Measurements from ENCODE around the gene PAX7.

PAX7 gene

DNA sequence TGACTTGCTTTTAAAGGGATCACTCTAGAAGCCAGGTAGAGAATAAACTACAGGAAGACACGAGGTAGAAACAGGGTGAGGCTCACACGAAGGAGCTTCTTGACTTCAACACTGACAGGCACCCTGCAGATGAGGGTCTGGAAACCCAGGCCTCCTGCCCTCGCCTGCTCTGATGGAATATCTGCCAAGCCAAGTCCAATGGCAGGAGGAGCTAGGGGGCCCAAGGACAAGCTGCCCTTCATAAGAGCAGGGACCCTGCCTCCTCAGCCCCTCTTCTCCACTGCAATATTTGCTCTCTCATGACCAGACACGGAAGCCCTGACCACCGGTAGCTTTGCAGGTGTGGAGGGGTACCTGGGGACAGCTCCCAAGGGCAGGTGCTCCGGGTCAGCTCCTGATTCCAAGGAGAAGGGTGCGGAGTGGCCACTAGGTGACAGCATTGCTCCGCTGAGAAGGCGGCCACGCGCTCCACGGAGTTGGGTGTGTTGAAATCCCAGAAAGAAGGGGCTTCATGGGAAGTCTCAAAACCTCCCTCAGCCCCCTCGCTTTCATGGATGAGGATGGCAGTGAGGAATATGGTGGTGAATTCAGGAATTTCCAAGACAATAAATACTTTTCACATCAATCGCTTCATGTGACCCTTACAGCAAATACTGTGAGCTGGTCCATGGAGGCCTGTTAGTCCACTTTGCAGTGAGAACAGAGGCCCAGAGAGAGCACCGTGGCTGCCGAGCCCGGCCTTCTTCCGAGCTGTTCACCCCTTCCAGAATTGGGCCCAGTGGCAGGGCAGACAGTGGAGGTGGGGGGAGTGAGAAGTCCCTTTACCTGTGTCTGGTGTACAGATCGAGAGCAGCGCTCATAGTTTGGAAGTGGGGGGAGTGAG is 33.2 kb upstream of the PAX7 start:
- Histone ChIP-seq H3K27me3 (ENCODE audit: insufficient read depth, poor library complexity, severe bottlenecking) (no peaks in the 10 kb centered on the region), H3K27ac (replicated peaks) (no peak overlapping the region), H3K4me3 (replicated peaks; ENCODE audit: insufficient read depth, low read length) (no peak overlapping the region)
- no peak for TF ChIP-seq POLR2AphosphoS5 (IDR thresholded peaks at IDR 0.05; ENCODE audit: low read depth)
- TF ChIP-seq, protein P1, sequence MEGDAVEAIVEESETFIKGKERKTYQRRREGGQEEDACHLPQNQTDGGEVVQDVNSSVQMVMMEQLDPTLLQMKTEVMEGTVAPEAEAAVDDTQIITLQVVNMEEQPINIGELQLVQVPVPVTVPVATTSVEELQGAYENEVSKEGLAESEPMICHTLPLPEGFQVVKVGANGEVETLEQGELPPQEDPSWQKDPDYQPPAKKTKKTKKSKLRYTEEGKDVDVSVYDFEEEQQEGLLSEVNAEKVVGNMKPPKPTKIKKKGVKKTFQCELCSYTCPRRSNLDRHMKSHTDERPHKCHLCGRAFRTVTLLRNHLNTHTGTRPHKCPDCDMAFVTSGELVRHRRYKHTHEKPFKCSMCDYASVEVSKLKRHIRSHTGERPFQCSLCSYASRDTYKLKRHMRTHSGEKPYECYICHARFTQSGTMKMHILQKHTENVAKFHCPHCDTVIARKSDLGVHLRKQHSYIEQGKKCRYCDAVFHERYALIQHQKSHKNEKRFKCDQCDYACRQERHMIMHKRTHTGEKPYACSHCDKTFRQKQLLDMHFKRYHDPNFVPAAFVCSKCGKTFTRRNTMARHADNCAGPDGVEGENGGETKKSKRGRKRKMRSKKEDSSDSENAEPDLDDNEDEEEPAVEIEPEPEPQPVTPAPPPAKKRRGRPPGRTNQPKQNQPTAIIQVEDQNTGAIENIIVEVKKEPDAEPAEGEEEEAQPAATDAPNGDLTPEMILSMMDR (IDR thresholded peaks at IDR 0.05; ENCODE audit: insufficient read depth, low read length): peak; percentile 89
- DNase-seq (ENCODE audit: low read depth in 1 of 2, low spot score in 1 of 2): peak in 1 of 2 experiments; percentile 29

DNA sequence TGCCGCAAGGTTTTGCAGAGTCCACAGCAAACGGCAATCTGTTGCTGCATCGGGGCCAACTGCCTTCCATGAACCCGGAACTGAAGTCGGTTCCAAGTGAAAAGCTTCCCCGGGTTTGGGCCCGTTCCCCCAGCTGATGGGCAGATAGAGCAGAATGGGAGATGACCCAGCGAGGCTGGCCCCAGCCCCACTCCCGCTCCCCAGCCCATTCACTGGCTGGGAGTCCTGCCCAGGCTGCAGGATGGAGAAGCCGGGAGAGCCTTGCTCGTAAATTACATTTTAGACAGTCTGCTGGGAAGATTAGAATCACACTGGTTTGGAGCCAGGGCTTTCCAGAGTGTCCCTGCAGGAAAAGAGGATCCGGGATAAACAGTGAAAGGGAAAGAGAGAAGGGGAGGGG is 31.6 kb upstream of the PAX7 start:
- H3K4me3 ChIP-seq (replicated peaks; ENCODE audit: insufficient read depth, low read length): no peak overlapping the region
- H3K27ac ChIP-seq (replicated peaks): no peak overlapping the region
- no peak for DNase-seq (ENCODE audit: low read depth in 1 of 2, low spot score in 1 of 2)
- TF ChIP-seq GABPA (IDR thresholded peaks at IDR 0.05; ENCODE audit: low read depth) (no peak), POLR2AphosphoS5 (IDR thresholded peaks at IDR 0.05; ENCODE audit: low read depth) (no peak), SPI1 (IDR thresholded peaks at IDR 0.05; ENCODE audit: borderline replicate concordance, low read depth) (no peak)
- TF ChIP-seq, protein P1 (IDR thresholded peaks at IDR 0.05; ENCODE audit: insufficient read depth, low read length): no peak
- TF ChIP-seq, protein P2, sequence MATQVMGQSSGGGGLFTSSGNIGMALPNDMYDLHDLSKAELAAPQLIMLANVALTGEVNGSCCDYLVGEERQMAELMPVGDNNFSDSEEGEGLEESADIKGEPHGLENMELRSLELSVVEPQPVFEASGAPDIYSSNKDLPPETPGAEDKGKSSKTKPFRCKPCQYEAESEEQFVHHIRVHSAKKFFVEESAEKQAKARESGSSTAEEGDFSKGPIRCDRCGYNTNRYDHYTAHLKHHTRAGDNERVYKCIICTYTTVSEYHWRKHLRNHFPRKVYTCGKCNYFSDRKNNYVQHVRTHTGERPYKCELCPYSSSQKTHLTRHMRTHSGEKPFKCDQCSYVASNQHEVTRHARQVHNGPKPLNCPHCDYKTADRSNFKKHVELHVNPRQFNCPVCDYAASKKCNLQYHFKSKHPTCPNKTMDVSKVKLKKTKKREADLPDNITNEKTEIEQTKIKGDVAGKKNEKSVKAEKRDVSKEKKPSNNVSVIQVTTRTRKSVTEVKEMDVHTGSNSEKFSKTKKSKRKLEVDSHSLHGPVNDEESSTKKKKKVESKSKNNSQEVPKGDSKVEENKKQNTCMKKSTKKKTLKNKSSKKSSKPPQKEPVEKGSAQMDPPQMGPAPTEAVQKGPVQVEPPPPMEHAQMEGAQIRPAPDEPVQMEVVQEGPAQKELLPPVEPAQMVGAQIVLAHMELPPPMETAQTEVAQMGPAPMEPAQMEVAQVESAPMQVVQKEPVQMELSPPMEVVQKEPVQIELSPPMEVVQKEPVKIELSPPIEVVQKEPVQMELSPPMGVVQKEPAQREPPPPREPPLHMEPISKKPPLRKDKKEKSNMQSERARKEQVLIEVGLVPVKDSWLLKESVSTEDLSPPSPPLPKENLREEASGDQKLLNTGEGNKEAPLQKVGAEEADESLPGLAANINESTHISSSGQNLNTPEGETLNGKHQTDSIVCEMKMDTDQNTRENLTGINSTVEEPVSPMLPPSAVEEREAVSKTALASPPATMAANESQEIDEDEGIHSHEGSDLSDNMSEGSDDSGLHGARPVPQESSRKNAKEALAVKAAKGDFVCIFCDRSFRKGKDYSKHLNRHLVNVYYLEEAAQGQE (IDR thresholded peaks at IDR 0.05; ENCODE audit: insufficient replicate concordance, low read depth): no peak
- H3K27me3 ChIP-seq (ENCODE audit: insufficient read depth, poor library complexity, severe bottlenecking): no peaks in the 10 kb centered on the region

DNA sequence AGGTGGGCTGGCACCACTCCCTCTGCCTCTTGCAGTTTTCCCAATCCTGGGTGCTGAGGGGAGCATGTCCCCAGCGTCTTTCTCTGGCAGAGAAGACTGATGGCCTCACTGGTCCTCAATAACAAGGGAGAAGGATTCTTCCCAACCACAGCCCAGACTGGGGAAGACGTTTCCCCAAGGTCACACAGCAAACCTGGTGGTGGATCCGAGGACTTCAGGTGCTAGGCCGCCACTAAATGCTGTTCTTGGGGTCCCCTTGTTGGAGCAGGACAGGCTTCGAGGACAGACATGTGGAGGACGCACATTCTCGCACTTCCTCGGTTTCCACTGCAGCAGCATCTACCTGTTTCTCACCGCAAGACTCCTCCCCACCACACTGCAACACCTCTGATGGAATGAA is 30.9 kb upstream of the PAX7 start:
- H3K4me3 ChIP-seq (replicated peaks; ENCODE audit: insufficient read depth, low read length): no peak overlapping the region
- TF ChIP-seq, protein P1 (IDR thresholded peaks at IDR 0.05; ENCODE audit: insufficient read depth, low read length): no peak
- TF ChIP-seq POLR2AphosphoS5 (IDR thresholded peaks at IDR 0.05; ENCODE audit: low read depth): no peak
- TF ChIP-seq, protein P2 (IDR thresholded peaks at IDR 0.05; ENCODE audit: insufficient replicate concordance, low read depth): no peak
- TF ChIP-seq SPI1 (IDR thresholded peaks at IDR 0.05; ENCODE audit: borderline replicate concordance, low read depth): no peak
- TF ChIP-seq GABPA (IDR thresholded peaks at IDR 0.05; ENCODE audit: low read depth): no peak
- no peak overlapping the region for H3K27ac ChIP-seq (replicated peaks)
- H3K27me3 ChIP-seq (ENCODE audit: insufficient read depth, poor library complexity, severe bottlenecking): no peaks in the 10 kb centered on the region
- no peak for DNase-seq (ENCODE audit: low read depth in 1 of 2, low spot score in 1 of 2)

Data from HL-60 (cell line).